Measurements from ENCODE around the gene SPP1. TPM values are rescaled to one million over a fixed set of nuclear protein-coding genes. Genes with fewer than 3 reads are reported as not detected.

The SPP1 gene
- total RNA-seq, 1 donor from 2014 or later, result 11.8 TPM

GRCh38 chr4:87971866-87972265 lies 3.6 kb upstream of the SPP1 start:
- H3K27ac ChIP-seq, result no peak overlapping the region
- no peak for TF ChIP-seq POLR2AphosphoS5 (IDR thresholded peaks at IDR 0.05; ENCODE audit: insufficient read depth in 1 of 2, low read depth in 1 of 2)
- TF ChIP-seq CTCF (IDR thresholded peaks at IDR 0.05), result no peak
- no peak for TF ChIP-seq POLR2A (IDR thresholded peaks at IDR 0.05)
- no peaks in the 10 kb centered on the region for H3K27me3 ChIP-seq
- no peaks in the 10 kb centered on the region for H3K36me3 ChIP-seq
- intact Hi-C loops (cut with DNase I), result no loop called here
- H3K4me3 ChIP-seq, result no peak overlapping the region
- no peaks in the 10 kb centered on the region for H3K4me1 ChIP-seq
- H3K9me3 ChIP-seq, result no peaks in the 10 kb centered on the region
- no peak for DNase-seq (ENCODE audit: extremely low spot score in 2 of 2)

DNA sequence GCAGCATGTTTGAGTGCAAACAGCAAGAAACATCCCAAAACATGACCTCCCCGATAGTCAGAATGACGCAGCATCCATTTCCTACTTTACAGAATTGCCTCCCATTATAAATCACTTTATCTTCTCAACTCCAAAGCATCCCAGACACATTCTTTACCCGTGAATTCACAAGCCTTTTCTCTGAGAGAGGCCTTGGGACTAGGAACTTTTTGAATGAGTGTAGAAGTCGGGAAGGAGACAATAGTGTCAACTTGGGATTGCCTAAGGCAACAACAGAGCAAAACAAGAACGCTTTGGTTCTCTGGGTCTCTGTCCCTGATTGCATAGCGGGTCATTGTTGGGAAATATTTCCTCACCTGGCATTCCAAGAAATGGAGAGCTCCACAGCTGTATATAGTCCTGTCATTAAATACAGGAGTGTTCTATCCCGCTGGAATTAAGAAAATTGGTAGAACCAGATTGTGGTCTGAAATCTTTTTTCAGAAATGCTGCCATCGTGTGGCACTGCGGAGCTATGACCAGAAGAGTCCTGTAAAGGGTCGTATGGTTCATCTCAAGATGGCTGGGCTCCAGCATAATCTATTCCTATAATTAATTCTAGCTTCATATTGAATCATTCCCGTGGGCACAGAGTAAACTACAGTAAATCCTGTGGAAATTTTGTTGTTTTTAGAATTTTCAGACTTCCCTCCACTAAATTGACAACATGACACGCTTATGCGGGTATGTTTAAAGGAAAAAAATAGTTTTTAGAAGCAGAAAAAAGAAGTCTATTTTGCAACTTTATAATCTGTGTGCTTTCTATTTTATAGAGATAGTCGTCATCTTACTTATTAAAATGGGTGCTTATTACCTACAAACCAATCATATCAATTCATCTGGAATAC lies 2.0 kb upstream of the SPP1 start:
- no peak for DNase-seq (ENCODE audit: extremely low spot score in 2 of 2)
- TF ChIP-seq CTCF (IDR thresholded peaks at IDR 0.05), result peak in 2 of 3 experiments; percentile 61 to 67
- TF ChIP-seq POLR2AphosphoS5 (IDR thresholded peaks at IDR 0.05; ENCODE audit: insufficient read depth in 1 of 2, low read depth in 1 of 2), result no peak
- Histone ChIP-seq H3K9me3 (no peaks in the 10 kb centered on the region), H3K4me3 (peak overlapping the region in 1 of 2 donors; percentile 9), H3K27me3 (no peaks in the 10 kb centered on the region), H3K27ac (peak overlapping the region; percentile 13), H3K4me1 (no peaks in the 10 kb centered on the region), H3K36me3 (no peaks in the 10 kb centered on the region)
- intact Hi-C loops (cut with DNase I), result no loop called here

DNA sequence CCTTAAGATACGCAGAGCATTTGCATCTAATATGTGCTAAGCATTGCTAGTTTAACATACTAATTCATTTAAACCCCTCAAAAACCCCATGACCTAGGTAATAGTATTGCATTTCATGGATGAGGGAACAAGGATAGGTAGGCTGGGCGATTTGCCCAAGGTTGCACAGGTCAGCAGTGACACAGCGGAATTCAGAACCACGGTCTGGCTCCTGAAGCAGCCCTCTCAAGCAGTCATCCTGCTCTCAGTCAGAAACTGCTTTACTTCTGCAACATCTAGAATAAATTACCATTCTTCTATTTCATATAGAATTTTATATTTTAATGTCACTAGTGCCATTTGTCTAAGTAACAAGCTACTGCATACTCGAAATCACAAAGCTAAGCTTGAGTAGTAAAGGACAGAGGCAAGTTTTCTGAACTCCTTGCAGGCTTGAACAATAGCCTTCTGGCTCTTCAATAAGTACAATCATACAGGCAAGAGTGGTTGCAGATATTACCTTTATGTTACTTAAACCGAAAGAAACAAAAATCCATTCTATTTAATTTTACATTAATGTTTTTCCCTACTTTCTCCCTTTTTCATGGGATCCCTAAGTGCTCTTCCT lies 555 bp upstream of the SPP1 start:
- intact Hi-C loops (cut with DNase I), result no loop called here
- Histone ChIP-seq H3K4me3 (no peak overlapping the region), H3K27ac (no peak overlapping the region)

DNA sequence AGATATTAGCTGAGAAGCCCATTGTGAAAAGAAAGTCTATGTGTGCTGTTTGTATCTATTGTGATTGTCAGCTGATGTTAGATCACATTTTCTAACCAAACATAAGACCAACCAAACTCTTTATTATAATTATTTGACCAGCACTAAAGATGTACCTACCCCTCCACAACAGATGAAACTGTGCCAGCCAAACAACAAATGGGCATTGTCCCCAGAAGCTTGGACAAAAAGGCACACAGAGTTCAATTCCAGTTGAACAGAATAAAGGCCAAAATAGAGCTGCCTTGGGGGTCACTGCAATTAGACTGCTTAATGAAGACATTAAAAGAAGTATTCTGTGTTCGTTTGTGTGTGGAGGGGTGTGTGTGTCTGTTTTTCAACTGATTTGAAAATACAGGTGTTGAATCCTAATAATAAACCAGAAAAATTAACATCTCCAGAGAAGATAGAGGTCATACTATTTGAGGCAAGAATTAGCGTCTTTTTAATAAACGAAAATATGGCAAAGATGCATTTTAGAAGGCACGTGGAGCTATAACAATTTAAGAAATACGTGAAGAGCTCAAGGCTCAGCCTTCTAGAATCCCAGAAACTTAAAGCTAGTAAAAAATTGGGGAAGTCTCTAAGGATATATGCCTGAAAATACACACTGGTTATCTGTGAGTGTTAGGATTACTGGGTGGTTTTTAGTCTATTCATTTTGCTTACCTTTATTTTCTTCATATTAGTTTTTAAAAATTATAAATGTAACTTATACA lies 2.2 kb downstream of the SPP1 start:
- no peak for DNase-seq (ENCODE audit: extremely low spot score in 2 of 2)
- Histone ChIP-seq H3K4me1 (no peaks in the 10 kb centered on the region), H3K9me3 (no peaks in the 10 kb centered on the region), H3K36me3 (no peaks in the 10 kb centered on the region), H3K27me3 (no peaks in the 10 kb centered on the region), H3K4me3 (no peak overlapping the region), H3K27ac (no peak overlapping the region)
- TF ChIP-seq POLR2AphosphoS5 (IDR thresholded peaks at IDR 0.05; ENCODE audit: insufficient read depth in 1 of 2, low read depth in 1 of 2), result no peak
- TF ChIP-seq CTCF (IDR thresholded peaks at IDR 0.05), result no peak
- no peak for TF ChIP-seq POLR2A (IDR thresholded peaks at IDR 0.05)
- intact Hi-C loops (cut with DNase I), result no loop called here

More for the DNA sequence above, 555 bp upstream of the SPP1 start:
- no peaks in the 10 kb centered on the region for H3K36me3 ChIP-seq
- no peaks in the 10 kb centered on the region for H3K4me1 ChIP-seq
- no peaks in the 10 kb centered on the region for H3K9me3 ChIP-seq
- DNase-seq (ENCODE audit: extremely low spot score in 2 of 2), result no peak
- TF ChIP-seq POLR2AphosphoS5 (IDR thresholded peaks at IDR 0.05; ENCODE audit: insufficient read depth in 1 of 2, low read depth in 1 of 2), result no peak
- TF ChIP-seq POLR2A (IDR thresholded peaks at IDR 0.05), result no peak
- no peak for TF ChIP-seq CTCF (IDR thresholded peaks at IDR 0.05)
- H3K27me3 ChIP-seq, result no peaks in the 10 kb centered on the region
